HG02840 (cell line): ENCODE results near the gene SHISAL1.

Experiments used
- ATAC-seq: cut with Tn5 transposase; IDR thresholded peaks from one replicate; pipeline ENCODE4 v1.9.1; 2021; ENCODE audit warnings: mild to moderate bottlenecking, moderate library complexity, moderate number of reproducible peaks; ENCODE audit not compliant: unreplicated experiment, low FRiP score

The SHISAL1 gene

DNA sequence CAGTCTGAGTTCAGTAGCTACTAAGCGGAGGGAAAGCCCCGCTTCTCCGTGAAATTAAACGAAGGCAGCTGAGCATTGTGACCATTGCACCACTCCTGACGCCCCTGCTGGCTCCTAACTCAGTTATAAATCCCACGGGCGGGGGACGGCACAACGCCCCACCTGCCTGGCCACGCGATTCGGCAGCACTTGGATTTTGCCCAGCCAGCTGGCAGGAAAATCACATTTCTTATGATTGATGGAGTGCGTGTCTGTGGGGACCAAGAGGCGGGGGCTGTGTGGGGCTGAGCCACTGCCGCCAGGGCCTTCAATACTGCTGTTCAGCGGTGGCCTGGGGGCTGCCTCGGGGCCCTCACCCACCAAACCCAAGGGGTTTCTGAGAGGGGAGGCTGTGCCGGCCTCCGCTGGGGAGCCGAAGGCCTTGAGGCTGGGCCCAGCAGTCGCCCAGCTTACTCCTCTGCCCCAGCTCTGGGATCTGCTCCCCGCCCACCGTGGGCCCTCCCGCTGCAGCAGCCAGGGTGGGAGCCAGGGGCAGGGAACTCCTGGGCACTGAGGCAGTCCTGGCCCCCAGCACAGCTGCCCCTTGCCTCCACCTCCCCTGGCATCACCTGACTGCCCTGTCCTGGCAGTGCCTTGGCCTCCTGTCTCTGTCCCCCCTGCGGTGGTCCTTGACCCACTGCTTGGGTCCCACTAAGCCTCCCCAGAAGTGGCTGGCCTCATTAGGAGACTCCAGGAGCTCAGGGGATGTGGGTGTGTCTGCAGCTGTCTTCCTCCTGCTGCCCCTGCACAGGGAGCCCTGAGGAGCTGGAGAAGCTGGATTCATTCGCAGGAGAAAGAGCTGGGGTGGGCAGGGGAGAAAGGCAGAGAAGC lies 30.7 kb downstream of the SHISAL1 start:
- ATAC-seq, result no peak

DNA sequence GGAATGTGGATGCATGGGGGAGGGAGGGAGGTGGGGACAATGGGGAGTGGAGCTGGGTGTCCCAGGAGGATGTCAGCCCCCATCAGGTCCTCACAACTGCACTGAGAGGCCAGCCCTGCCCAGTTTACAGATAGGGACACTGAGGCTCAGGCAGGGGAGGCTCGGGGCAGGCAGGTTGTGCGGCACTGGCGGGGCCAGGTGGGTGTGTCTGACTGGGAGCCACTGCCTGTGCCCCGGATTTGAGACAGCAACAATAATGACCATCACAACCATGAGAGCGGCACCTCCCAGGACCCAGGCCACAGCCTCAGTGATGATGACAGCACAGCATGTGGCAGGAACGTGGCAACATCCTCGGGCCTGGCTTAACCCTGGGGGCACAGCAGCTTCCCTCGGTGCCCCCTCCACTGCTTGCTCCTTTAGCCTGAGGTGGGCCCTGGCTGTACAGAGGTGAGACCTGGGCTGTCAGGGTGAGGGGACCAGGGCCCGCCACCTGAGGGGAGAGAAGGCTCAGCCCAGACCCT lies 32.0 kb downstream of the SHISAL1 start:
- ATAC-seq, result no peak

DNA sequence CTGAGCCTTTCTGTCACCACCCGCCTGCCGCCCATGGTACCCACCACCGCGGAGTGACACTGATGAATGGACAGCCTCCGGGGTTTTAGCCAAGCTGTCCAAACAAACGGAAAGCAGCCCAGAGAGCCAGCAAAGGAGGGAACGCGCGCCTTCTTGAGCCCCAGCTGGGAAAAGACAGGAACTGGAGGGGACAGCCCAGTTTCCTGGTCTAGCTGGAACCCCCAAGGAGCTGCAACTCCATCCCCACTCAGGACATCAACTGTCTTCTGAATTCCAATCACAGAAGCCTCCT lies 33.7 kb downstream of the SHISAL1 start:
- no peak for ATAC-seq

DNA sequence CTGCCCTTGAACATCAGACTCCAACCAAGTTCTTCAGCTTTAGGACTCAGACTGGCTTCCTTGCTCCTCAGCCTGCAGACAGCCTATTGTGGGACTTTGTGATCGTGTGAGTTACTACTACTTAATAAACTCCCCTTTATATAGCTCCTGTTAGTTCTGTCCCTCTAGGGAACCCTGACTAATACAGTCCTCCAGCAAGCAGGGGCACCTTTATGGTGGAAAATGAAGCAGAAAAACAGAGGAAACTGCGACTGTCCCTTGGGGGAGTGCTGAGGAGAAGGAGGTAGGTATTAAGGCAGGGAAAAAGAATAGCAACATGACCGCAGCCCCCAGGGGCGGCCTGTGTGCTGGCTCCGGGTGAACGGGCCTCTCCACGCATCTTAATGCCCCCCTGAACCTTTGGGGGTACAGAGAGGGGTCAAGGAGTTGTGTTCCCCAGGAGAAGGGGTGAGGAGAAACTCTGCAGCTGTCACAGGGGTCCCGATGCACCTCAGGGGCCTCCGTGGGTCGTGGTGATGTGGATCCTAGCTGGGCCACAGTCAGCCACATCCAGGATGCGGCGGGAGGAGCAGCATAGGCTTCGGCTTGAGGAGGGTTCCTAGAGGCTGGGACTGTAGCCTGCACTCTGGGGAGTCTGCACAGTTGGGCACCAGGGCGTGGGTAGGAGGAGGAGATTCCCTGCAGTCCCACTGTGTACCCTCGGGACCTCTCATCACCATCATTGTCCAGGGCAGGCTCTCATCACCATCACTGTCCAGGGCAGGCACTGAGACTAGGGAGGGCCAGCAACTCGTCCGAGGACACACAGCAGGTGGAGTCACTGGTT lies 34.3 kb downstream of the SHISAL1 start:
- no peak for ATAC-seq

- ATAC-seq, result no peak
Observed at GRCh38 chr22:44277386-44278135, 35.2 kb downstream of the SHISAL1 start.

DNA sequence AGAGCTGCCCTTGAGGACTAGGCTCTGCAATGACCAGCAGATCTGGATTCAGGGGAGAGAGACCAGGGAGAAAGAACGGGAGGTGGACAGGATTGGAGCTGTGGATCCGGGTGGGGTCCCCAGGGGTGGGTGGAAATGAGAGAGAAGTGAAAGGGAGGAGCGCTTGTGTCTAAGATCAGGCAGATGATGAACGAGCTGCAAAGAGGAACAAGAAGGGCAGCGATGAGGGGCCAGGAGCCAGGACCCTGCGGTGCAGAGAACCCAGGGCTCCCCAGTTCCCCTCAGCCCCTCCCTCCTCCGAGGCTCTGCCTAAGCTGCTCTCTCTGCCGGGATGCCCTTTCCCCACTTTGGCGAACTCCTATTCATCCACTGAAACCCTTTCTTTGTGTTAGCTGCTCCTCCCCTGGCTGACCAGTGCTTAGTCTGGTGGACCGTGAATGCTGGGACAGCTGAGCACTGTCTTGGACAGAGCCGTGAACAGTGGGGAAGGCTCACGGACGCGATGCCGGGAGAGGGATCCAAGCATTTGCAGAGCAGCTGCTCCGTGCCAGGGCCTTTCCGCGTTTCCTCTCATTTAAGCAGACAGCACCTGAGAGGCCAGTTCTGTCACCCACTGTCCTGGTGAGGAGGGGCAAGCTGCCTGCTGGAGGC lies 35.9 kb downstream of the SHISAL1 start:
- no peak for ATAC-seq

- ATAC-seq, result no peak
Observed at GRCh38 chr22:44276041-44276440, 36.7 kb downstream of the SHISAL1 start.

- ATAC-seq, result no peak
Observed at GRCh38 chr22:44275631-44275995, 37.1 kb downstream of the SHISAL1 start.

- ATAC-seq, result no peak
Observed at GRCh38 chr22:44274918-44275630, 37.7 kb downstream of the SHISAL1 start.

DNA sequence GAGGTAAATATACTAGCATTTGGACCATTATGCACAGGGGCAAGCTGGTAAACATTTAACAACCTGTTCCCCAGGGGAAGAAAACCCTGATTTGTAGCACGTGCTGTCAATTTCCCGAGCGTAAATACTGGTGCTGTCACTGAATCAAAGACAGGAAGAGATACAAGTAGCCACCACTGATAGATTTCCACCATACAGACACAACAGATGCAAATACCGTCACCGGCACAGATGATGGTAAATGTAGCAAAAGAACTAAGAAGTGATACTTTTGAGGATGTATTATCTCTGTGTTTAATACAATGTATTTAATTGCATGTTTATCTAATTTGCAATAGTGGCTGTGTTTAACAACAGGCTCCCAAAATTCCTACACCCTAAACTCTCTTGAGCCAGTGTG lies 39.6 kb downstream of the SHISAL1 start:
- no peak for ATAC-seq

DNA sequence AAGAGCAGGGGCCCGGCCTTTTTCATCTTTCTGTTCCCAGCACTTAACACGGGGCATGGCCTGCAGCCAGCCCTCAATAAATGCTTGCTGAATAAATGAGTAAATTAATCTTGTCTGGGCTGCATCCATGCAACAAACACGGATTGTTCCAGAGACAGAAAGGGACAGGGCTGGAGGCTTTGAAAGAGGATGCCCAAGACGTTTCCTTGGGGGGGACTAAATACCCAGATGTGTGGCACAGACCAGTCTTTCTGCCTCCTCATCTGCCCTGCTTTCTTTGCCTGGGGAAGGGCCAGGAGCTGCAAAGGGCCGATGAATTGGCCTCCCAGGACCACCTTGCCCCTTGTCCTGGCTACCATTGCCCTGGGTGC lies 40.4 kb downstream of the SHISAL1 start:
- no peak for ATAC-seq

DNA sequence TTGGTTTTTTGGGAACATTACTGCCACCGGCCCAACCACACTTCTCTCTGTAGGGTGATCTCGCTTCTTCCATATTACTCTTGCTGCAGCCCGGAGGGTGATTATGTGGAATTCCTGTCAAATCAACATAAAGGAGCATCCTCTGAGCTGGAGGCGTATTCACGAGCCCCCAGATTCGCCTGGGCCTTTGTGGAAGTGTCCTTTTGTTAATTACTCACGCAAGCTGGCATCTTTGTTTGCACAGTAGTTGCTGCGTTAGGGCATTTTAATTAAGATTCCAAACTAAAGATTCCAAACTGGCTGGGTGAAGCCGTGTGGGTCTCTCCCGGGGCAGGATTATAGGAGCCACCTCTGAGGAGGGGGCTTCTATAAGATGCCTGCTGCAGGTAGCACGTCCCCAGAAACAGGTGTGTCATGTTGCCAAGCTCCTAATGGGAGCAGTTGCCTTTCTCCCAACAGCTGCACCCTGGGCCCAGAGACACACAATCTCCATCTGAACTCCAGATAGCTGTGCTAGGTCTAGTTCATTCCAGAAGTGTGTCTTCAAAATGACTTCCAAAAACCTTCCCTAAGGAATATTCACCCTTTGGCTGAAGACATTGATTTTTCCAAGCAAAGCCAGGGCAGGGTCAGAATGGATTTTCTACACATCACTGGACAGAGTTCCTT lies 40.9 kb downstream of the SHISAL1 start:
- ATAC-seq, result no peak

DNA sequence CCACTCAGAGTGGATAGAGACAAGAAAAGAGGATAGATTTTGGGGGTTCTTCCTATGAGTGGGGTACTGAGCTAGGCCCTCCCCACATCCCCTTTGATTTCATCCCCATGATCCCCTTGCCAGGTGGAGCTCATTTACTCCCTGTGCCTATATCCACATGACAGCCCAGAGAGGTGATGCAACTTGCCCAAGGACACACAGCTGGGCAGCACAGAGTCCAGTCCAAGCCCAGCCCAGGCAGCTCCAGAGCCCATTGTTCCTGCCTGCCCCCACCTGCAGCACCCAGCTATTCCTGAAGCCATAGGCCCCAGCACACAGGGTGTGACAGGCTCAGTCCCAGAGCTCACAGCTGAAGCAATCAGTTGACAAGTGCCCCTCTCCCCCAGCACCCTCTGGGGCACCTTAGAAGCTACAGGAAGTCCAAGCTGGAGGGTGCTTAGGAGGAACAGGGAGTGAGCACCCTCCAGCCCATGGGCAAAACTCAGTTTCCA lies 41.7 kb downstream of the SHISAL1 start:
- no peak for ATAC-seq

- no peak for ATAC-seq
Observed at GRCh38 chr22:44270556-44270880, 42.2 kb downstream of the SHISAL1 start.

DNA sequence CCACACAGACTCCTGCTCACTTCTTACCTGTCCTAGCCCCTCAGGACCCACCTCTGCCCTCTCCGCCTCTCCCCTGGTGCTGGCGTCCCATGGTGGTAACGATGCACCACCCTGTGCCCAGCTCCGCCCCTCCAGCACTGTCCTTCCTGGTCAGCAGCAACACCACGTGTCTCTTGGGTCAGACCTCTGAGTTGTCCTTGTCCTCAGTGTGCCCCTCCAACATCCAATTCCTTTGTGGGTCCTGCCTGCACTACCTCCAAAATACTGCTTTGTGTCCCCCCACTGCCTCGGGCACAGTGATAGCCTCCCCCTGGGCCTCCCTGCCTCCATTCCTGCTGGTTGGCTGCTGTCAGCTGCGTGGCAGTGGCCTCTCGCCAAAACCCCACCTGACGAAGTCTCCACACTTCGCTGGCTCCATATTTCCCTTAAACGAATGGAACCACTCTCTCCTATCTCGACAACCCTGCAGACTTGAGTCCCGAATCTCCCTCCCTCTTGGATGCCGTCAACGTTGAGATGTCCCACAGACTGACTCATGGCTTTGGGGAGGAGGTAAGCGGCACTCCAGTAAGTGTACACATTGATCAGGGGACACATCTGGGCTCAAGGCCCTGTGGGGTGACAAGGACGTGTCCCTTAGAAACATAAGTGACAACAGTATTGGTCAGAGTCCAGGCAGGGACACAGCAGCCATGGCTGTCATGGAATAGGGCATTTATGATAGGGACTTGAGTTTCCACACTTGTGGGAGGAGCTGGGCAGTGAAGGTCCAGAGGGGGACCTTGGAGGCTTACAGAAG lies 42.8 kb downstream of the SHISAL1 start:
- ATAC-seq, result no peak

DNA sequence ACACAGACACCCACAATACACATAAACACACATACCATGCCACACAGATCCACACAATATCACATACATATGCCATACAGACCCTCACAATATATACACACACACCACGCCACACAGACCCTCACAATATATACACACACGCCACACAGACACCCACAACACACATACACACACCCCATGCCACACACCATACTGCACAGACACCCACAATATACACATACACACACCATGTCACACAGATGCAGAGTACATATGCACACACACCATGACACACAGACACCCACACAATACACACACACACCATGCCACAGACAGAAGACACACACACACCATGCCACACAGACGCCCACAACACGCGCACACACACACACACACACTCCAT lies 43.6 kb downstream of the SHISAL1 start:
- ATAC-seq, result no peak

DNA sequence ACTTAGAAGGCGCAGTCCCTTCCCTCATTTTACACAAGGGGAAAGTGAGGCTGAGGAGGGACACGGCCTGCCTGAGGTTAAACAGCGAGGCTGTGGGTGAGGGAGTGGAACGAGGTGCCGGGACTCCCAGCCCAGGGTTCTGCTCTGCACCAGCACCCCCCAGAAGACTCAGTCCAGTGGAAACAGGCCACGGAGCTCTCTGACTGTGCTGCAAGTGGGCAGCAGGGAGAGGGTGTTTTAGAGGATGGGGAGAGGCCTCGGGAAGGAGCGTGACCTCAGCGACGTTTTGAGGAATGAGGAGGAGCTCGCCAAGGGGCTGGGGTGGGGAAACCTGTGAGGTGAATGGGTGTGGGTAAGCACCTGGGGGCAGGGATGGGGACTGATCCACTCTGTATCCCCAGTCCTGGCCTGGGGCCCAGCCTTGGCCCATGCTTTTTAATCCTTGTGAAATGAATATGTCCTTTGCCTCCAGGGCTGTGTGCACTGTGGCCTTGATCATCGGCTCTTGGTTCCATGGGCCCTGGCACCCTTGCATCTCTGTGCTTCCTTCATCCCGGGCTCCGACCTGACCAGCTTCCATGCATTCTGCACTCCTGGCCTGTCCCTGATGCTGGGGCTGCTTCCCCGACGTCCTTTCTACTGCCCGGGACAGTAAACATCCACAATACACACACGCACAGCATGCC lies 44.2 kb downstream of the SHISAL1 start:
- no peak for ATAC-seq

GRCh38 chr22:44267856-44268255 lies 44.9 kb downstream of the SHISAL1 start:
- ATAC-seq, result no peak
